ENCODE results near the gene RFTN1. TPM values are rescaled to one million over a fixed set of nuclear protein-coding genes. Genes with fewer than 3 reads are reported as not detected.

The RFTN1 gene
- total and polyA plus RNA-seq, 10 of the 15 experiments (the other 5 are each of a cell fraction or from before 2014, with no cell fraction given), result 20.6 to 213 (median 147) TPM

DNA sequence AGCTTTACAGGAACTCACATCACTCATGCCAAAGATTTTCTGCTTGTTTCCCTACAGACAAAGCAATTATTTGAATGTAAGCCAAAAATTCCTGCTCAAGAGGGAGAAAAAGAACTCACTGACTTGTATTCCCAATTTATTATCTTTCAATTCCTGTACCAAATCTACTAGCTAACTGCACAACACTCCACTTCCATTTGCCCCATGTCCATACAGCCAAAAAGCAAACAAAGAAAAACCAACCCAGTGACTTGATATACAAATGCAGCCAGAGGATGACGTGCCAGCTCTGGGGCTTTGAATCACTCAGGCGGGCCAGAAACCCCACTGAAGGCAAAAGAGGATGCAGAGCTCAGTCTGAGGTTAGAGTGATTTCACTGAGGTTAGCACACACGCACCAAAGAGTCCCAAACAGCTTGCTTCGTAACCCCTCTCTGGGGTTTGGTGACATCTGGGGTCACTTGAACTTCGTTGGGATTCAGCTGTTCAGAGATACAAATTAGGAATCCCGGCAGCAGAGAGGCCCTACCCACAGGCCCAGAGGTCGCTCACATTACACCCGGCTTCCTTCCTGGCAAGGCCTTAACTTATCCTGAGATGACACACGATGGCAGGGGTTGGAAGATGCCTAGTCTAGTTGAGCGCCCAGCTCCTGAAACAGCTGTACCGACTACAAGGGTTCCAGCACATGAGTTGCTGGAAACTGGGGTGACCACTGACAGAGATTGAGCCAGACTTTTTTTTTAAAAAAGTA, 1.6 kb downstream of the RFTN1 start (continued):
- TF ChIP-seq MYC (IDR thresholded peaks at IDR 0.05; ENCODE audit: insufficient read depth, insufficient read length, insufficient replicate concordance, low read length, severe bottlenecking) (no peak), KAT2A (conservative IDR thresholded peaks at IDR 0.05; ENCODE audit: control insufficient read depth, low read depth, low read length) (no peak)

DNA sequence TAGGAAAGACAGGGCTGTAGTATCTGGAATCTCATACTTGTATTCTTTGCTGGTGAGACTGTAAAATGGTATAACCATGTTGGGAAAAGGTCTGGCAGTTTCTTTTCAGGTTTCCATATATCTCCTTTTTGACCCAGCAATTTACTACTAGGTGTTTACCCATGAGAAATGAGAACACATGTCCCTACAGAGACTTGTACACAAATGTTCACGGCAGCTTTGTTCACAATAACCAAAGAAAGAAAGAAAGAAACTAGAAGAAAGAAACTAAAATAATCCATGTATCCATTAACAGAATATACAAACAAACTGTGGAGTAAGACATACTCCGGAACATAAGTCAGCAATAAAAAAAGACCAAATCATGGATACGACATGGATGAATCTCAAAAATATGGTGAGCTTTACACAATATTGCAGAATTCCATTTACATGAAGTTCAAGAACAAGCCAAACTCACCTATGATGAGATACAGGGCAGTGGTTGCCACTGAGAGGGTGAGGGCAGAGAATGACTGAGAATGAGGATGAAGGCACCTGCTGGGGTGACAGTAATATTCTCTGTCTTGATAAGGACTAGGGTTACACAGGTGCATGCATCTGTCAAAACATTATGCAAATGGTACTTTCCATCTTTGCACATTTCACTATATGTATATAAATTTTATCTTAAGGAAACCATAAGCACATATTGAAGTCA, 2.7 kb downstream of the RFTN1 start:
- TSS peak; percentile 62 for BruUV-seq (replicated peaks)
- Histone ChIP-seq H4K20me1 (ENCODE audit: control insufficient read depth, insufficient read depth) (no peaks in the 10 kb centered on the region), H3K27ac (ENCODE audit: control insufficient read depth, insufficient read depth) (peak overlapping the region; percentile 92), H3K36me3 (ENCODE audit: control insufficient read depth in 2 of 2, insufficient read depth in 2 of 2, low read length in 1 of 2) (peaks cover 4 to 6% of the 10 kb centered on the region in 2 experiments; a peak in 3 of 4 replicates), H3K4me1 (ENCODE audit: control insufficient read depth, insufficient read depth, low read length) (peaks cover 39% of the 10 kb centered on the region), H3K9ac (ENCODE audit: control insufficient read depth, insufficient read depth, low read length) (peak overlapping the region; percentile 99), H2AFZ (ENCODE audit: control insufficient read depth, low read depth, low read length) (no peak overlapping the region), H3K4me3 (peak overlapping the region; percentile 69), H3K27me3 (replicated peaks in 1 of 2; ENCODE audit: control insufficient read depth in 2 of 2, insufficient read depth in 2 of 2, low read length in 1 of 2) (no peaks in the 10 kb centered on the region), H3K79me2 (ENCODE audit: control insufficient read depth, insufficient read depth, low read length) (peaks cover 94% of the 10 kb centered on the region), H3K9me3 (replicated peaks; ENCODE audit: control insufficient read depth, insufficient read depth, low read length) (no peaks in the 10 kb centered on the region), H3K4me2 (ENCODE audit: control insufficient read depth, insufficient read depth) (peak overlapping the region; percentile 95)
- 4% methylated on average over 3 of the region's 3 CpGs for WGBS (ENCODE audit: insufficient coverage, insufficient replicate concordance, low lambda C conversion rate, missing lambda C conversion rate)
- intact Hi-C loops (cut with micrococcal nuclease; ENCODE audit: unreplicated experiment), result loop anchor here (1.0 to 10.0 kb wide), 11 partner anchors 34 to 1234 kb away; partner anchors contain the start of genes ANKRD28, DPH3, OXNAD1 and TBC1D5
- FAIRE-seq, result peak; percentile 52
- POLR2A ChIA-PET, result interaction anchor here (0.5 to 8.7 kb wide), 18 partner anchors 9 to 220 kb away, joined by 3 to 66 read pairs (median 5); no protein-coding TSS in a partner anchor
- CTCF ChIA-PET, result interaction anchor here (0.7 to 2.2 kb wide), 5 partner anchors 7 to 245 kb away, joined by 3 to 5 read pairs (median 3); partner anchors contain the start of gene OXNAD1
- in situ Hi-C loops (cut with MboI), result loop anchor here (5.0 to 25.0 kb wide), 3 partner anchors 713 to 1234 kb away; partner anchors contain the start of genes ANKRD28 and TBC1D5
- DNase-seq (ENCODE audit: low read depth, low spot score), result no peak
- ATAC-seq, result peak; percentile 16
- RAD21 ChIA-PET (ENCODE audit: unreplicated experiment), result interaction anchor here (0.6 to 10.3 kb wide), 23 partner anchors 10 to 246 kb away, joined by 3 to 74 read pairs (median 7); partner anchors contain the start of genes DPH3 and OXNAD1
- SMC1A ChIA-PET (ENCODE audit: uncharacterized antibody, unreplicated experiment), result interaction anchor here (0.5 to 25.8 kb wide), 19 partner anchors 8 to 880 kb away, joined by 3 to 295 read pairs (median 12); no protein-coding TSS in a partner anchor
- TF ChIP-seq ZNF384 (IDR thresholded peaks at IDR 0.05; ENCODE audit: borderline replicate concordance, low read depth, low read length) (no peak), CEBPB (IDR thresholded peaks at IDR 0.05; ENCODE audit: borderline replicate concordance in 1 of 2, low read depth in 2 of 2, low read length in 2 of 2) (no peak), EP300 (IDR thresholded peaks at IDR 0.05; ENCODE audit: borderline replicate concordance in 1 of 2, control insufficient read depth in 1 of 2, low read depth in 2 of 2, low read length in 2 of 2) (peak; percentile 45 to 55; a peak in 1 of 4 replicates), JUND (IDR thresholded peaks at IDR 0.05; ENCODE audit: low read depth, low read length) (no peak), CBX5 (IDR thresholded peaks at IDR 0.05; ENCODE audit: low read depth) (no peak), TCF3 (IDR thresholded peaks at IDR 0.05; ENCODE audit: borderline replicate concordance, insufficient read depth, low read depth, low read length) (peak; percentile 74; the same call in 1 of the 2 replicates), KLF5 (IDR thresholded peaks at IDR 0.05; ENCODE audit: partially characterized antibody) (no peak), PAX5 (IDR thresholded peaks at IDR 0.05; ENCODE audit: borderline replicate concordance, low read depth, low read length) (0 out of 2 replicates have a peak, but pooled peaks have one; percentile 58)
- TF ChIP-seq, protein P1, sequence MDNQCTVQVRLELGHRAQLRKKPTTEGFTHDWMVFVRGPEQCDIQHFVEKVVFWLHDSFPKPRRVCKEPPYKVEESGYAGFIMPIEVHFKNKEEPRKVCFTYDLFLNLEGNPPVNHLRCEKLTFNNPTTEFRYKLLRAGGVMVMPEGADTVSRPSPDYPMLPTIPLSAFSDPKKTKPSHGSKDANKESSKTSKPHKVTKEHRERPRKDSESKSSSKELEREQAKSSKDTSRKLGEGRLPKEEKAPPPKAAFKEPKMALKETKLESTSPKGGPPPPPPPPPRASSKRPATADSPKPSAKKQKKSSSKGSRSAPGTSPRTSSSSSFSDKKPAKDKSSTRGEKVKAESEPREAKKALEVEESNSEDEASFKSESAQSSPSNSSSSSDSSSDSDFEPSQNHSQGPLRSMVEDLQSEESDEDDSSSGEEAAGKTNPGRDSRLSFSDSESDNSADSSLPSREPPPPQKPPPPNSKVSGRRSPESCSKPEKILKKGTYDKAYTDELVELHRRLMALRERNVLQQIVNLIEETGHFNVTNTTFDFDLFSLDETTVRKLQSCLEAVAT (IDR thresholded peaks at IDR 0.05), result peak; percentile 99
- TF ChIP-seq, protein P2, sequence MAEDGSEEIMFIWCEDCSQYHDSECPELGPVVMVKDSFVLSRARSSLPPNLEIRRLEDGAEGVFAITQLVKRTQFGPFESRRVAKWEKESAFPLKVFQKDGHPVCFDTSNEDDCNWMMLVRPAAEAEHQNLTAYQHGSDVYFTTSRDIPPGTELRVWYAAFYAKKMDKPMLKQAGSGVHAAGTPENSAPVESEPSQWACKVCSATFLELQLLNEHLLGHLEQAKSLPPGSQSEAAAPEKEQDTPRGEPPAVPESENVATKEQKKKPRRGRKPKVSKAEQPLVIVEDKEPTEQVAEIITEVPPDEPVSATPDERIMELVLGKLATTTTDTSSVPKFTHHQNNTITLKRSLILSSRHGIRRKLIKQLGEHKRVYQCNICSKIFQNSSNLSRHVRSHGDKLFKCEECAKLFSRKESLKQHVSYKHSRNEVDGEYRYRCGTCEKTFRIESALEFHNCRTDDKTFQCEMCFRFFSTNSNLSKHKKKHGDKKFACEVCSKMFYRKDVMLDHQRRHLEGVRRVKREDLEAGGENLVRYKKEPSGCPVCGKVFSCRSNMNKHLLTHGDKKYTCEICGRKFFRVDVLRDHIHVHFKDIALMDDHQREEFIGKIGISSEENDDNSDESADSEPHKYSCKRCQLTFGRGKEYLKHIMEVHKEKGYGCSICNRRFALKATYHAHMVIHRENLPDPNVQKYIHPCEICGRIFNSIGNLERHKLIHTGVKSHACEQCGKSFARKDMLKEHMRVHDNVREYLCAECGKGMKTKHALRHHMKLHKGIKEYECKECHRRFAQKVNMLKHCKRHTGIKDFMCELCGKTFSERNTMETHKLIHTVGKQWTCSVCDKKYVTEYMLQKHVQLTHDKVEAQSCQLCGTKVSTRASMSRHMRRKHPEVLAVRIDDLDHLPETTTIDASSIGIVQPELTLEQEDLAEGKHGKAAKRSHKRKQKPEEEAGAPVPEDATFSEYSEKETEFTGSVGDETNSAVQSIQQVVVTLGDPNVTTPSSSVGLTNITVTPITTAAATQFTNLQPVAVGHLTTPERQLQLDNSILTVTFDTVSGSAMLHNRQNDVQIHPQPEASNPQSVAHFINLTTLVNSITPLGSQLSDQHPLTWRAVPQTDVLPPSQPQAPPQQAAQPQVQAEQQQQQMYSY (CRISPR knock-in tag; IDR thresholded peaks at IDR 0.05), result 0 out of 2 replicates have a peak, but pooled peaks have one; percentile 17
